ENCODE data around the gene RXRG.

The RXRG gene

GRCh38 chr1:165449131-165449530, 4.2 kb upstream of the RXRG start:
- no peak for DNase-seq

GRCh38 chr1:165445388-165445787, 462 bp upstream of the RXRG start:
- no peak for DNase-seq

GRCh38 chr1:165443539-165444311, 1.2 kb downstream of the RXRG start:
- no peak for DNase-seq

GRCh38 chr1:165442653-165443052, 2.3 kb downstream of the RXRG start:
- DNase-seq = no peak

GRCh38 chr1:165442053-165442452, 2.9 kb downstream of the RXRG start:
- no peak for DNase-seq

- DNase-seq = no peak
These were observed 3.6 kb downstream of the RXRG start for GRCh38 chr1:165441166-165441880.

- no peak for DNase-seq
These were observed 5.6 kb downstream of the RXRG start for GRCh38 chr1:165439330-165439729.

GRCh38 chr1:165436994-165437393, 7.9 kb downstream of the RXRG start:
- no peak for DNase-seq

GRCh38 chr1:165435801-165436200, 9.1 kb downstream of the RXRG start:
- no peak for DNase-seq

GRCh38 chr1:165434281-165434680, 10.6 kb downstream of the RXRG start:
- peak; percentile 19 for DNase-seq

GRCh38 chr1:165431079-165431478, 13.8 kb downstream of the RXRG start:
- DNase-seq = no peak

GRCh38 chr1:165426745-165427144, 18.2 kb downstream of the RXRG start:
- DNase-seq = no peak

- DNase-seq = no peak
These were observed 19.3 kb downstream of the RXRG start for GRCh38 chr1:165425621-165426020.

- no peak for DNase-seq
These were observed 20.3 kb downstream of the RXRG start for GRCh38 chr1:165424454-165425216.

GRCh38 chr1:165423136-165423535, 21.8 kb downstream of the RXRG start:
- DNase-seq = no peak

GRCh38 chr1:165420655-165421054, 24.3 kb downstream of the RXRG start:
- no peak for DNase-seq

GRCh38 chr1:165419839-165420238, 25.1 kb downstream of the RXRG start:
- no peak for DNase-seq

GRCh38 chr1:165418195-165418594, 26.7 kb downstream of the RXRG start:
- DNase-seq = no peak

- DNase-seq = no peak
These were observed 28.1 kb downstream of the RXRG start for GRCh38 chr1:165416876-165417275.

- DNase-seq = no peak
These were observed 29.9 kb downstream of the RXRG start for GRCh38 chr1:165415068-165415467.

- no peak for DNase-seq
These were observed 30.3 kb downstream of the RXRG start for GRCh38 chr1:165414620-165415019.

GRCh38 chr1:165411396-165411795, 33.5 kb downstream of the RXRG start:
- no peak for DNase-seq

- no peak for DNase-seq
These were observed 35.1 kb downstream of the RXRG start for GRCh38 chr1:165409657-165410358.

All from DMS 273 treated with DMSO at 0.1 percent for 48 hours (cell line).